ENCODE measurements around the gene NUDT14.

The NUDT14 gene

GRCh38 chr14:105193916-105194782 is 13.0 kb upstream of the NUDT14 start:
- H3K4me2 ChIP-seq (ENCODE audit: low read length), result no peak overlapping the region
- peaks cover 4% of the 10 kb centered on the region for H3K4me1 ChIP-seq (ENCODE audit: control insufficient read depth, insufficient read depth, low read length)
- no peaks in the 10 kb centered on the region for H3K9me3 ChIP-seq (replicated peaks; ENCODE audit: low read length)
- no peak overlapping the region for H3K4me3 ChIP-seq (ENCODE audit: low read length)
- H3K27me3 ChIP-seq (ENCODE audit: control insufficient read depth, insufficient read depth, low read length), result peaks cover 38% of the 10 kb centered on the region
- H3K9ac ChIP-seq (ENCODE audit: low read depth, low read length), result no peak overlapping the region
- H3K36me3 ChIP-seq (ENCODE audit: insufficient read depth, low read length), result no peaks in the 10 kb centered on the region

DNA sequence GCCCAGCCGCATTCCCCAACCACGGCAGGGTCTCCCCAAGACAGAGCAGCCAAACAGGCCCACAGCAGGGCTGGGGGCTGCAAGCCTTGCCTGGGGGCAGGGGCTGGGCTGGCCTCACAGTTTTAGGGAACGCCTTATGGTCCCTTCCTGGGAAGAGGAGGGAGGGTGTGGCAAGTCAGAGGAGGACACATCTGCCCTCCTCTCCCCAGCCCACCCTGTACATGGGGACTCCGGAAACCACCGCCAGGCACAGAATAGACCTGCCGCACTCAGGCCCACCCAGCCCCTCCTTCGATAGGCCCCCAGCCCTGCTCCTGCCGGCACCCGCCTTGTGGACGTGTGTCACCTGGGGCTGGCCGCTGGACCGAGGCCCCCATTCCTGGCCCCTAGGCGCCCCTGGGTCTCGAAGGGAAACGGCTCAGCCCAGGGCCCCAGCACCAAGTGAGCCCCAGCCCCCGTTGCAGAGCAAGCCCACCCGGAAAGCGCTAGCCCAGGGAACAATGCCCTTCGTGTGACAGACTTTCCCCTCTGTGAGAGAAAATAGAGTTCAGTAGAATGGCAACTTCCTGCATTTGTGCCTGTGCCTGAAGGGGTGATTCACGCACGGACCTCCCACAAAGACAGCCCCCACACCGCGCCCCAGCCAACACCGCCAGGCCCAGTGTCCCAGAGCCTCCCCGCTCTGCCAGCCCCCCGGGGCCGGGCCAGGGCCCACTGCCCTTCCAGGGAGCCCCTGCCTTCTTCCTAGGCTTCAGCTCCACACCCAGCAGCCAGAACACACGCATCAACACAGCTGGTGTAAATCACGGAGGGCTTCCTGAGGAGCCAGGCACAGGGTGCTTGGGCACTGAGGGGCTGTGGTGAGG is 12.0 kb upstream of the NUDT14 start:
- Histone ChIP-seq H3K9ac (ENCODE audit: low read depth, low read length) (no peak overlapping the region), H3K4me1 (ENCODE audit: control insufficient read depth, insufficient read depth, low read length) (no peaks in the 10 kb centered on the region), H3K36me3 (ENCODE audit: insufficient read depth, low read length) (no peaks in the 10 kb centered on the region), H3K4me3 (ENCODE audit: low read length) (no peak overlapping the region), H3K27me3 (ENCODE audit: control insufficient read depth, insufficient read depth, low read length) (peaks cover 36% of the 10 kb centered on the region), H3K9me3 (replicated peaks; ENCODE audit: low read length) (peaks cover 1% of the 10 kb centered on the region), H3K4me2 (ENCODE audit: low read length) (no peak overlapping the region)

DNA sequence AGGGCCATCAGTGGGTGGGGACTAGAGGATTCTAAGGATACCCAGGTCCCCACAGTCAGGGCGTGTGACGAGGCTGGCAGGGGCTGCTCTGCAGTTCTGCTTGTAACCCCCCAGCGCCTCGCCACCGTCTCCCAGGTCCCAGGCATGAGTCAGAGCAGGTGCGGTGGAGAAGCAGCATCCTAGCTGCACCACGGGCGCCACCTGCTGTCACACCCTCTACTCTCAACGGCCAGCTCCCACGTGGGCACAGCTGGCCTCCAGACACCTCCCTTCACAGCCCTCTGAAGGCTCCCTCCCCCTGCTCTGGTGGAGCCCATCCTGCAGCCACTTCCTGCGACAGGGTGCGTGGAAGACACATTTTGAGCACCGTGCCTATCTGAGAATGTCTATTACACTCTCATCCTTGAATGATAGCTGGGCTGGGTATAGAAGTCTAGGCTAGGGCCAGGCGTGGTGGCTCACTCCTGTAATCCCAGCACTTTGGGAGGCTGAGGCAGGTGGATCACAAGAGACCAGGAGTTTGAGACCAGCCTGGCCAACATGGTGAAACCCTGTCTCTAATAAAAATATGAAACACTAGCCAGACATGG is 6.9 kb upstream of the NUDT14 start:
- H3K9me3 ChIP-seq (replicated peaks; ENCODE audit: low read length), result peaks cover 5% of the 10 kb centered on the region
- no peak overlapping the region for H3K9ac ChIP-seq (ENCODE audit: low read depth, low read length)
- H3K4me2 ChIP-seq (ENCODE audit: low read length), result no peak overlapping the region
- H3K36me3 ChIP-seq (ENCODE audit: insufficient read depth, low read length), result no peaks in the 10 kb centered on the region
- H3K27me3 ChIP-seq (ENCODE audit: control insufficient read depth, insufficient read depth, low read length), result peaks cover 20% of the 10 kb centered on the region
- H3K4me3 ChIP-seq (ENCODE audit: low read length), result no peak overlapping the region
- no peaks in the 10 kb centered on the region for H3K4me1 ChIP-seq (ENCODE audit: control insufficient read depth, insufficient read depth, low read length)

- no peaks in the 10 kb centered on the region for H3K36me3 ChIP-seq (ENCODE audit: insufficient read depth, low read length)
- H3K4me2 ChIP-seq (ENCODE audit: low read length), result no peak overlapping the region
Observed at GRCh38 chr14:105187116-105187515, 6.0 kb upstream of the NUDT14 start.

DNA sequence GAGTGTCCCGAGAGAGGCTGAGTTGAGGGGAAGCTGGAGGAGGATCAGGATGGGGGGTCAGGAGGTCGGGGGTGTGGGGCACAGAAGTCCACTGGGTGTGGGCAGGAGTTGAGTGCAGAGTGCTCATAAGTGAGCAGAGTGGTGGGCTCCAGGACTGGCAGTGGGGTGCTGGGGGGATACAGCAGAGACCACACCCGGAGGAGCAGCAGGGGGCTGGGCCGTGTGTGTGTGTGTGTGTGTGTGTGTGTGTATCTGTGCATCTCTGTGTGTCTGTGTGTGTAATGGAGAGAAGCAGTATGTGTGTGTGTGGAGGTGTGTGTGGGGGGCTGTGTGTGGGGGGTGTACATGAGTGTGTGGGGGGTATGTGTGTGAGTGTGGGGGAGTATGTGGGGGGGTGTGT is 4.9 kb upstream of the NUDT14 start:
- no peak overlapping the region for H3K4me2 ChIP-seq (ENCODE audit: low read length)
- H3K36me3 ChIP-seq (ENCODE audit: insufficient read depth, low read length), result no peaks in the 10 kb centered on the region
- H3K4me3 ChIP-seq (ENCODE audit: low read length), result no peak overlapping the region
- H3K4me1 ChIP-seq (ENCODE audit: control insufficient read depth, insufficient read depth, low read length), result no peaks in the 10 kb centered on the region
- peaks cover 34% of the 10 kb centered on the region for H3K27me3 ChIP-seq (ENCODE audit: control insufficient read depth, insufficient read depth, low read length)
- no peak overlapping the region for H3K9ac ChIP-seq (ENCODE audit: low read depth, low read length)
- H3K9me3 ChIP-seq (replicated peaks; ENCODE audit: low read length), result peaks cover 5% of the 10 kb centered on the region

More at GRCh38 chr14:105187116-105187515, 6.0 kb upstream of the NUDT14 start:
- Histone ChIP-seq H3K27me3 (ENCODE audit: control insufficient read depth, insufficient read depth, low read length) (peaks cover 29% of the 10 kb centered on the region), H3K9me3 (replicated peaks; ENCODE audit: low read length) (peaks cover 5% of the 10 kb centered on the region), H3K4me1 (ENCODE audit: control insufficient read depth, insufficient read depth, low read length) (no peaks in the 10 kb centered on the region), H3K4me3 (ENCODE audit: low read length) (no peak overlapping the region), H3K9ac (ENCODE audit: low read depth, low read length) (no peak overlapping the region)

GRCh38 chr14:105185001-105185400 is 3.9 kb upstream of the NUDT14 start:
- no peak overlapping the region for H3K9ac ChIP-seq (ENCODE audit: low read depth, low read length)
- no peak overlapping the region for H3K4me3 ChIP-seq (ENCODE audit: low read length)
- H3K27me3 ChIP-seq (ENCODE audit: control insufficient read depth, insufficient read depth, low read length), result peaks cover 39% of the 10 kb centered on the region
- H3K36me3 ChIP-seq (ENCODE audit: insufficient read depth, low read length), result no peaks in the 10 kb centered on the region
- peaks cover 5% of the 10 kb centered on the region for H3K9me3 ChIP-seq (replicated peaks; ENCODE audit: low read length)
- no peak overlapping the region for H3K4me2 ChIP-seq (ENCODE audit: low read length)
- H3K4me1 ChIP-seq (ENCODE audit: control insufficient read depth, insufficient read depth, low read length), result no peaks in the 10 kb centered on the region

DNA sequence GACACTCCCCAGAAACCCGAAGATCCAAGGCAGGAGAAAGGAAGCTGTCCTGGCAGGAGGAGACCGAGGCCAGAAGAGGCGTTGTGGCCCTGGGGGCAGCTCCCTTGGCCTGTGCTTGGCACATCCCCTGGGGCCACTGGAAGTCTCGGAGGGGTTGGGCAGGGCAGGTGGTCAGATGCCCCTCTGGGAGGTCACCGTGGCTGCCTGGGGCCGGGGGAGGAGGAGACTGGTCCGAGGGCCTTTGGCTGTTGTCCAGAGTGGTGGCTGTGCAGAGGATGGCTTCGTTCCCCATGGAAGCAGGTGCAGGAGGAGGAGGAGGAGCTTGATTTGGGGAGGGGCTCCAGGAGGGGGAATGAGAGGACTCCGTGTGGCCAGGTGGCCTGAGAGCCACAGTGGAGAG is 3.3 kb upstream of the NUDT14 start:
- Histone ChIP-seq H3K4me3 (ENCODE audit: low read length) (no peak overlapping the region), H3K27me3 (ENCODE audit: control insufficient read depth, insufficient read depth, low read length) (peaks cover 43% of the 10 kb centered on the region), H3K9ac (ENCODE audit: low read depth, low read length) (no peak overlapping the region), H3K4me1 (ENCODE audit: control insufficient read depth, insufficient read depth, low read length) (no peaks in the 10 kb centered on the region), H3K9me3 (replicated peaks; ENCODE audit: low read length) (peaks cover 5% of the 10 kb centered on the region), H3K36me3 (ENCODE audit: insufficient read depth, low read length) (no peaks in the 10 kb centered on the region), H3K4me2 (ENCODE audit: low read length) (no peak overlapping the region)

DNA sequence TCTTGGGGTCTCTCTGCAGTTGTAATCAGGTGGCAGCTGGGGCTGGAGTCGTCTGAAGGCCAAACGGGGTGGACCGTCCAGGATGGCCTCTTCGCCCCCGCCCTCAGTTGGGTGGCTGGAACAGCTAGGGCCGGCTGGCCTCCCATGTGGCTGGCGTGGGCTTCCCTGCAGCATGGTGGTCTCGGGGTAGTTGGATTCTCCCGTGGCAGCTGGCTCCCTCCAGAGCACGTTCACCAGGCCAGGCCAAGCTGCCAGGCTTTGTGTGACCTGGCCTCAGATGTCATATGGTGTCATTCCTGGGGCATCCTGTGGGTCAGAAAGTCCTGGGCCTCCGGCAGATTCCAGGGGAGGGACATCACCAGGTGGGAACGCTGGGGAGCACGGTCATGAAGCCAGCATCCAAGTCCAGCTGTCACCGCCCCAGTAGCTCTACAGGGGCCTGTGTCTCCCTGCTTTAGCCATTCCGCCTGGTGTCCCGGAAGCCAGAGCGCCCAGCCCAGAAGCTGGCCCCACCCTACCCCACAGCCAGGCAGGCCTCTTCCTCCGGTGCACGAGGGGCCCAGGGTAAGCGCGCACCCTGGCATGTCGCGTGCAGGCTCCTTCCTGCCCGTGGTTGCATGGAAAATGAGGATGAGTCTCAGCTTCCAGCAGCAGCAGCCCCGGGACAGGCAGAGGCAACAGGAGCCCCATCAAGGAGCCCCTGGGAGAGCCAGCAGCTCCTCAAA is 1.3 kb upstream of the NUDT14 start:
- Histone ChIP-seq H3K9ac (ENCODE audit: low read depth, low read length) (no peak overlapping the region), H3K27me3 (ENCODE audit: control insufficient read depth, insufficient read depth, low read length) (peaks cover 47% of the 10 kb centered on the region)

GRCh38 chr14:105181549-105182295 is 610 bp upstream of the NUDT14 start:
- H3K36me3 ChIP-seq (ENCODE audit: insufficient read depth, low read length), result no peaks in the 10 kb centered on the region
- peaks cover 47% of the 10 kb centered on the region for H3K27me3 ChIP-seq (ENCODE audit: control insufficient read depth, insufficient read depth, low read length)
- H3K4me3 ChIP-seq (ENCODE audit: low read length), result no peak overlapping the region
- H3K9ac ChIP-seq (ENCODE audit: low read depth, low read length), result no peak overlapping the region
- H3K9me3 ChIP-seq (replicated peaks; ENCODE audit: low read length), result no peaks in the 10 kb centered on the region
- H3K4me2 ChIP-seq (ENCODE audit: low read length), result peak overlapping the region; percentile 56
- peaks cover 11% of the 10 kb centered on the region for H3K4me1 ChIP-seq (ENCODE audit: control insufficient read depth, insufficient read depth, low read length)

More for the DNA sequence above, 1.3 kb upstream of the NUDT14 start:
- Histone ChIP-seq H3K4me2 (ENCODE audit: low read length) (no peak overlapping the region), H3K4me3 (ENCODE audit: low read length) (no peak overlapping the region), H3K36me3 (ENCODE audit: insufficient read depth, low read length) (no peaks in the 10 kb centered on the region), H3K9me3 (replicated peaks; ENCODE audit: low read length) (no peaks in the 10 kb centered on the region), H3K4me1 (ENCODE audit: control insufficient read depth, insufficient read depth, low read length) (peaks cover 4% of the 10 kb centered on the region)

- no peaks in the 10 kb centered on the region for H3K36me3 ChIP-seq (ENCODE audit: insufficient read depth, low read length)
- H3K4me1 ChIP-seq (ENCODE audit: control insufficient read depth, insufficient read depth, low read length), result peaks cover 24% of the 10 kb centered on the region
- H3K27me3 ChIP-seq (ENCODE audit: control insufficient read depth, insufficient read depth, low read length), result peaks cover 37% of the 10 kb centered on the region
- no peak overlapping the region for H3K4me2 ChIP-seq (ENCODE audit: low read length)
- H3K9ac ChIP-seq (ENCODE audit: low read depth, low read length), result no peak overlapping the region
- no peaks in the 10 kb centered on the region for H3K9me3 ChIP-seq (replicated peaks; ENCODE audit: low read length)
- H3K4me3 ChIP-seq (ENCODE audit: low read length), result no peak overlapping the region
Observed at GRCh38 chr14:105179191-105179590, 1.9 kb downstream of the NUDT14 start.
